Activated naive CD8-positive, alpha-beta T cell treated with anti-CD3 and anti-CD28 coated beads, Interleukin-2, amount 50 U/mL, for 24 hours (primary cell): ENCODE measurements around the gene PPP4R4.

ENCODE experiments used
- ATAC-seq: fragments of 150-1000 bp; cut with Tn5 transposase; one replicate; pipeline ENCODE4 v1.10.0; 2021
- DNase-seq: peaks from one replicate; pipeline ENCODE4 v3.0.0; 2021
- H3K27ac Mint-ChIP-seq: one replicate; pipeline ENCODE4 v1.8.0; 2021; ENCODE audit warnings: mild to moderate bottlenecking, mixed read lengths
- H3K27me3 Mint-ChIP-seq: one replicate; pipeline ENCODE4 v1.8.0; 2021; ENCODE audit warnings: mixed read lengths
- H3K36me3 Mint-ChIP-seq: one replicate; pipeline ENCODE4 v1.8.0; 2021; ENCODE audit warnings: low read depth, mixed read lengths
- H3K4me1 Mint-ChIP-seq: one replicate; pipeline ENCODE4 v1.8.0; 2021; ENCODE audit warnings: mixed read lengths
- H3K4me3 Mint-ChIP-seq: one replicate; pipeline ENCODE4 v1.8.0; 2021; ENCODE audit warnings: mild to moderate bottlenecking, moderate library complexity, mixed read lengths
- H3K9me3 Mint-ChIP-seq: one replicate; pipeline ENCODE4 v1.8.0; 2021; ENCODE audit warnings: mixed read lengths

The PPP4R4 gene

DNA sequence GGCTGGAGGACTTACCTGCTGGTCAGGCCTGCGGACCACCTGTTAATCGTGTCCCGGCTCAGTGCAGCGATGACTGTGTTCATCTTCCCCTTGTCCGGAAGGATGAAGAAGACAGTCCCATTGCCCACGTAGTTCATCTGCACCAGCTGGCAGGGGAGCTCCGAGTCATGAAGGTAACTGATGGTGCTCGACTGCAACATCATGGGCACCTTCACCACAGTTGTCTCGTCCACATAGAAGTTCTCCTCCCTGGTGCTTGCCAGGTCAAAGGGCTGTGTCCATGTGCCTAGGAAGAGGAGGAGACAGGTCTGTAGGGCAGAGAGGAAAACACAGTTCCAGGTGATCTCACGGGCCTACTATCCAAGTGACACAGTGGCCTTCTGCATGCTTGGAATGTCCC is 135.6 kb downstream of the PPP4R4 start:
- Mint-ChIP-seq H3K9me3 (peaks cover 17% of the 10 kb centered on the region), H3K4me3 (no peak overlapping the region), H3K36me3 (no peaks in the 10 kb centered on the region), H3K27ac (no peak overlapping the region), H3K27me3 (peaks cover 7% of the 10 kb centered on the region), H3K4me1 (no peaks in the 10 kb centered on the region)
- ATAC-seq (no peak), DNase-seq (no peak)

DNA sequence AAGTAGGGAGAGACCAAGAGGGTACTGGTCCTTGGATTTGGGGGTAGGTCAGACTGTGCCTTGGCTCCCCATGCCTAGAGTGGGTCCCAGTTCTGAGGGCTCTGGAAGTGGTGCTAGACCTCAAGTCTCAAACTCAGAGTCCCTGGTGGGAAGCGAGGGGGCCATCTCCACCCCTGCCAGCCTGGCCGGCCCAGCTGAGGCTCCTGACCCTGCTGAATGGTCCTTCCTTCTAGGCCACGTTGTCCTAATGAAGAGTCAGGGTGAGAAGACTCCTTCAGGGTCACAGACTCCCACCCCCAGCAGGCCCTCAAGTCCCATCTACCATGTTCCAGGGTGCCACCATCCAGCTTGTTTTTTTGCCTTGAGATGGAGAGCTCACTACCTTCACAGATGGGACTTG is 136.1 kb downstream of the PPP4R4 start:
- Mint-ChIP-seq H3K27me3 (peaks cover 6% of the 10 kb centered on the region), H3K36me3 (no peaks in the 10 kb centered on the region), H3K4me3 (no peak overlapping the region), H3K4me1 (no peaks in the 10 kb centered on the region), H3K9me3 (peaks cover 17% of the 10 kb centered on the region), H3K27ac (no peak overlapping the region)
- no peak for DNase-seq
- ATAC-seq: no peak

DNA sequence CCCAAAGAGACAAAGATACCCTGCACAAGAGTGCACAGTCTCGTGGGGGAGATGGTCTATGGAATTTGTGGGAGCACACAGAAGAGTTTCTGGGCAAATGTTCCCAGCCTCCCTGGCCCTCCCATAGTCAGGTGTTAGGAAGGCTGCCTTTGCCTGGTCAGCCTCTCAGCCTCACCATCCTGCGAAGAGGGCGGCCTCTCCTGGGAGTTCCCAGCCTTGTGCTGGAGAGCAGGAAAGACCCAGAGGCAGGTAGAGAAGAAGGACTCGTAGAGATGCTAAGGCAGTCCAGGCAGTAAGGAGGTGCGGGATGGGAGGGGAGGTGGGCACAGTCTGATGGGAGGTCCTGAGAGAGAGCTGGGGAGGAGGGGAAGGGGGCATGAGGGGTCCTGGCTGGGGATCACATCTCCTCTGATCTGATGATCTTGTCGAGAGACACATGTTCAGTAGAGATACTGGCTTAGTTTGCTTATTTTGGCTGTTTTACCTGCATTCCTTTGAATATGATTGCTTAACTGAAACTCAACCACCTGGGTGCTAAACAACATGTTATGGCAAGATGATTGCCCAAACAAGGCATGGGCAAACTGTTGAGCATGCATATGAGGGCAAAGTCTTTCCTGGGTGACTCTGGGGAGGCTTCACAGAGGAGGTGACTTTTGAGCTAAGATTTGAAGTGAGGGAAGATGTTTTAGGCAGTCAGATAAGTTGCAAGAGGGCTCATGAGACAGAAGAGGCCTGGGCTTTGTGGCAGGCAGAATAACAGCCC is 138.5 kb downstream of the PPP4R4 start:
- Mint-ChIP-seq H3K4me1 (no peaks in the 10 kb centered on the region), H3K27ac (no peak overlapping the region), H3K27me3 (peaks cover 6% of the 10 kb centered on the region), H3K36me3 (no peaks in the 10 kb centered on the region), H3K9me3 (peaks cover 12% of the 10 kb centered on the region), H3K4me3 (no peak overlapping the region)
- DNase-seq (no peak), ATAC-seq (no peak)

DNA sequence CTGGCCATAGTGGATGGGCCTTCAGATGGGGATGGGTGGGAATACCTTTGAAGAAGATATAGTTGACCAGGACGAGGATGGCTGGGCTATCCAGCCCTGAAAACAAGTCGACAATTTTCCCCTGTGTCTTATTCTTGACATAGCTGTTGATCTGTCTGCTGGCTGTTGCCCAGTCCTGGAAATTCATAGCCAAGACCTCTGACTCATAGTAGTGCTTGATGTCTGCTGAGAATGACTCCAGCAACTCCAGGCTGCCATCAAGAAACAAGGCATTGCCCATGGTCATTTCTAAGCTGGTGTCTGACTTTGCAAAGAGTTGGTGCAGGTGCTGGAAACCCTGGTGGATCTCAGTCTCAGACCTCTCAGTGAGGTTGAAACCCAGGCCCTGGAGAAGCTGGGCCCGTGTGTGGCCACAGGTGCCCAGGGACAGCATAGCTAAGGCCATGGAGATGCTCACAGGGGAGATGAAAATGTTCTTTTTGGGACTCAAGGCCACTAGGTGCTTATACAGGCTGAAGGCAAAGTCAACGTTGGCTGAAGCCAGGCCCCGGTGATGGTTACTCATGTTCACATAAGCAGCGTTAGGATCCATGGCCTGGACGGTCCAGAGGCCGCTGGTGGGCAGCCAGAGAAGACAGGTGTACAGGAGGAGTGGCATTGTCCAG is 140.0 kb downstream of the PPP4R4 start:
- no peaks in the 10 kb centered on the region for H3K36me3 Mint-ChIP-seq
- H3K4me3 Mint-ChIP-seq: no peak overlapping the region
- H3K9me3 Mint-ChIP-seq: peaks cover 2% of the 10 kb centered on the region
- DNase-seq: no peak
- H3K4me1 Mint-ChIP-seq: no peaks in the 10 kb centered on the region
- peaks cover 1% of the 10 kb centered on the region for H3K27me3 Mint-ChIP-seq
- no peak for ATAC-seq
- H3K27ac Mint-ChIP-seq: no peak overlapping the region

DNA sequence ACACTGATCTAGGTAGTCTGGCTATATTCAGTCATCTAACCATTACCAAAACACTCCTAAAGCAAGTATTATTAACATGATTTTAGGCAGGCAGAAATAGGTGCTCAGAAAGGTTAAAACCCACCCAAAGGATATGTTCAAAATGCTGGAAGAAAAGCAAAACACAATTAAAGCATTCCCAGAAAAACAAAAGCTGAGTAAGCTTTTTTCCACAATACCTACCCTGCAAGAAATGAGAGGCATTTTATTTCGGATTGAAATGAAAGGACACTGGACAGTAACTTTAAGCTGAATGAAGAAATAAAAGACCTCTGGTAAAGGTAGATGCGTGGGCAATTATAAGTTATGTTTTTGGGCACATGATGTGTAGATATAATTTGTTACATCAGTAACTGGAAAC is 140.8 kb downstream of the PPP4R4 start:
- Mint-ChIP-seq H3K36me3 (no peaks in the 10 kb centered on the region), H3K27ac (no peak overlapping the region), H3K4me1 (no peaks in the 10 kb centered on the region), H3K9me3 (no peaks in the 10 kb centered on the region), H3K4me3 (no peak overlapping the region), H3K27me3 (no peaks in the 10 kb centered on the region)
- no peak for ATAC-seq
- no peak for DNase-seq

DNA sequence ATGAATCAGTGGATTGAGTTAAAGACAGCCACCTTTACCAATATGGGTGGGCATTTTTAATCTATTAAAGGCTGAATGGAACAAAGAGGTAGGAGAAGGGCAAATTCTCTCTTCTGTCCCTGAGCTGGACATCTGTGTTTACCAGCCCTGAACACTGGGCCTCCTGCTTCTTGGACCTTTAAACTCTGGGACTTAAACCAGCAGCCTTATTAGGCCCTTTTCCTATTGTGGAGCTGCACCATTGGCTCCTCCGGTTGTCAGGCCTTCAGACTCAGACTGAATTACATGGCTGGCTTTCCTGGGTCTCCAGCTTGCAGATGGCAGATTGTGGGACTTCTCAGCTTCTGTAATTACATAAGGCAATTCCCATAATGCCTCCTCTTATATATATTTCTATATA is 142.6 kb downstream of the PPP4R4 start:
- no peak for DNase-seq
- Mint-ChIP-seq H3K4me1 (no peaks in the 10 kb centered on the region), H3K36me3 (no peaks in the 10 kb centered on the region), H3K9me3 (no peaks in the 10 kb centered on the region), H3K27ac (no peak overlapping the region), H3K27me3 (no peaks in the 10 kb centered on the region), H3K4me3 (no peak overlapping the region)
- ATAC-seq: no peak

DNA sequence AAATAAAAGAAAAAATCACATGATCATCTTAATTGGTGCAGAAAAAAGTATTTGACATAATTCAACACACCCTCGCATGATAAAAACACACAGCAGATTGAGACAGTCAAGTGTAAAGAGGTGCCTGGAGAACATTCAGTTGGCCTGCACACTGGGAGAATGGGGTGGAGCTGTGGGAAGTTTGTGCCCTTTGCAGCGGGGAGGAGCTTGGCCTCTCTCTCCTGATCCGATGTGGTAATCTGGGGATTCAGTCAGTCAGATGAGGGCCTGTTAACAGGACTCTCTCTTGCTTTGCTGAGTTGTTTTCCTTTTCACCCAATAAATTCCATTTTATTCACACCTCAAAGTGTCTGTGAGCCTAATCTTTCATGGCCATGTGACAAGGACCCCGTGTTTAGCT is 143.1 kb downstream of the PPP4R4 start:
- H3K4me1 Mint-ChIP-seq: no peaks in the 10 kb centered on the region

DNA sequence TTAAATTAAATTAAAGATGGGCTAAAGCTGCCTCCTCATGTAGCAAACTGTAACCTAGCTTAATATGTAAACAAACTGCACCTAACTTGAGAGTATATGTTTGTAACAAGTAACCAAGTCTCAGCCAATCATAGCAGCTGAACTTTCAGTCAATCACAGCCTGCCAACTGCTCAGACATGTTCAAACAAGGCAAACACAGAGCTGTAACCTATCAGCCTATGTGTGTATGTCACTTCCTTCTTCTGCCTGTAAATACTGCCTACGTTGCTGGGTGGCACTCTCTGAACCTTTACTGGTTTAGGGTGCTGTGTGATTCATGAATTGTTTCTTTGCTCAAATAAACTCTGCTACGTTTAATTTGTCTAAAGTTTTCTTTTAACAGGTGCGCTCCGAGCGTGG is 146.1 kb downstream of the PPP4R4 start:
- ATAC-seq (no peak), DNase-seq (no peak)
- Mint-ChIP-seq H3K4me3 (no peak overlapping the region), H3K27me3 (peaks cover 4% of the 10 kb centered on the region), H3K4me1 (no peaks in the 10 kb centered on the region), H3K27ac (no peak overlapping the region), H3K36me3 (no peaks in the 10 kb centered on the region), H3K9me3 (no peaks in the 10 kb centered on the region)

More for the DNA sequence above, 143.1 kb downstream of the PPP4R4 start:
- Mint-ChIP-seq H3K27me3 (no peaks in the 10 kb centered on the region), H3K36me3 (no peaks in the 10 kb centered on the region), H3K4me3 (no peak overlapping the region), H3K27ac (no peak overlapping the region), H3K9me3 (no peaks in the 10 kb centered on the region)
- DNase-seq: no peak
- ATAC-seq: no peak

DNA sequence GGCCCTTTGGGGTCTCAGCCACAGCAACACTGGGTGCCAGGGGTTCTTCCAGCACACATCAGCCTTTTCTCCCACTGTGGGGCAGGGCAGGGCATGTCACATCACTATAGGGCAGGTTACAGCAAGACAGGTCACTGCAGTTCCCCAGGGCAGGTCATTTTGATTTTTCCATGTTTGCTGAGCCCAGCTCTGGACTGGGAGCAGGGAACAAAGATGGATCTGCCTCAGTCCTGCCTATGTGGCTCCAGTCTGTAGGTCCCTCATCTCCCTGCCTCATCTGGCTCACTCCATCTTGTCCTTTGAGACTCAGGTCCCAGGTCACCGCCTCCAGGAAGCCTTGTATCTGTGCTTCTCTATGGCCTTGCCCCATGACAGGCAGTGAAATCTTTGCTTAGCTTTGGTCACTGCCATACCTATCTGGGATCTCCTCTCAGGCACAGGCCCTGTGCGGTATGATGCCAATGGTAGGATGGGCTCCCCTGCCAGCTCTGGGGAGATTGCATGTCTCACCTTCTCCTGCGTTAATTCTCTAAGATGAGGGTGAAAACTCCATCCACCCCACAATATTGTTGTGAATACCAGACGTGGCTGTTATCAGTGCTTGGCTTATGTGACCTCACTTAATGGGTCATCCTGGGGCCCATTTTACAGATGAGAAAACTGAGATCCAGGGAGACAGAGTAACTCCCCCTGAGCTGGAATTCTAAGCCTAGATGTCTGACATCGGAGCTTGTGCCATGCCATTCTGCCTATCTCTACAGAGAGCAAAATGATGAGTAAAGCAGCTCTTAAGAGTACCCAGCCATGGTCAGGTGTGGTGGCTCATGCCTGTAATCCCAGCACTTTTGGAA is 147.5 kb downstream of the PPP4R4 start:
- Mint-ChIP-seq H3K27ac (no peak overlapping the region), H3K4me3 (no peak overlapping the region), H3K27me3 (peaks cover 4% of the 10 kb centered on the region), H3K36me3 (no peaks in the 10 kb centered on the region), H3K4me1 (no peaks in the 10 kb centered on the region), H3K9me3 (no peaks in the 10 kb centered on the region)
- DNase-seq (no peak), ATAC-seq (no peak)

DNA sequence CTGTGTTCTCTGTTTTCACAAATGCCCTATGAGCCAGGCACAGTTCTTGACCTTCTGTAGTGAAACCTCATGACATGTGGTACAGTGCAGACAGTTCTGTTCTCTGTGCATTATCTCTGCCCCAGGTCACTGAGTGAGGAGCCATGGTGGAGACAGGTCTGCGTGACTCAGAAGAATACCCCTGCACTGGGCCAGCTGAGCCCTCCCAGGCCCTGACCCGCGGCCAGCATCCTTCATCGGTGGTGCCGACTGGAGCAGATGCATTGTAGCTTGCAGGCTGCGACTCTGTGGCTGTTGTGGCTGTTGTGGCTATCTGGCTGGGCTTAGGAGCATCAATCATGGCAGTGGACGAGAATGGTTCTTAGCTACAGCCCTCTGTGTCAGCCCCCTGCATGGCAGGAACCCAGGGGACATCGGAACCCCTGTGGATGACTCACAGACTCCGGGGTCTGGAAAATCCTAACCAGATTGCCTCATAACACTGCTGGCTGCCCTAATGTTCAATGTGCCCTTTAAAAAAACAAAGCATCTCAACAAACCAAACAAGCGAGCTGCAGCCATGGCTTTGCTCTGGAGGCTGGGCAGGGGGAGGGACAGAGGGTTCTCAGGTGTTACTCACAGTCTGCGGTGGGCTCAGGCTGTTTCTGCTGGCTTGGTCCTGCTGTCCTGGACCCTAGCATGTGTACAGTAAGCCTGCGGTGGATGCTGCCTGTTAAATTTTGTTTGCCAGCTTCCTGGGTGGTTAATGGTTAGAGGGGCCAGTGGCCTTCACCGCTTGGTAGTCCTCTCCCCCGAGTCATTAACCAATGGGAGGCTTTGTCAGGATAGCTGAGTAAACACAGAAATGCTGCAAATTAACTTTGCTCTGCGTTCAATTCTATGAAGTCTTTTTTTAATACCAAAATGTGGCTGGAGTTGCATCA is 148.8 kb downstream of the PPP4R4 start, which contains the start of gene SERPINA6:
TSS of gene SERPINA6 (minus strand) at position 689 of the 923 bp plus-strand sequence. CDS start 8,688 bp downstream, outside the sequence.
- peaks cover 4% of the 10 kb centered on the region for H3K27me3 Mint-ChIP-seq
- no peaks in the 10 kb centered on the region for H3K36me3 Mint-ChIP-seq
- DNase-seq: no peak
- no peaks in the 10 kb centered on the region for H3K9me3 Mint-ChIP-seq
- no peak within 1 kb of the TSS for H3K4me3 Mint-ChIP-seq
- no peaks in the 10 kb centered on the region for H3K4me1 Mint-ChIP-seq
- H3K27ac Mint-ChIP-seq: no peak within 1 kb of the TSS
- peak; percentile 24 for ATAC-seq

DNA sequence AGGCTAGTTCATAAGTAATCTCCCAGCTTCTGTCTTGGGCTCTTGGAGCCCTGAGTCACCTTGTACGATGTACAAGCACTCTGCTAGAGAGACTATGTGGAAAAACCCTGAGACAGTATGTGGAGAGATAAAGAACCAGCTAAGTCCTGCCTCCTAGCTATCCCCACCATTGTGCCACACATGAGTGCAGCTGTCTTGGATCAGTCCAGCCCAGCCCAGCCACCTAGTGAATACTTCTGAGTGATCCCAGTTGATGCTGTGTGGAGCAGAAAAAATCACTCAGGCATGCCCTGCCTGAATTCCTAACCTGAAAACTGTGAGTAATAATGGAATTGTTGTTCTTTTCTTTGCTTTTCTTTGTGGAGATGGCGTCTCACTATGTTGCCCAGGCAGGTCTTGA is 154.1 kb downstream of the PPP4R4 start:
- DNase-seq (no peak), ATAC-seq (no peak)
- H3K27me3 Mint-ChIP-seq: peaks cover 11% of the 10 kb centered on the region
- no peak overlapping the region for H3K4me3 Mint-ChIP-seq
- H3K9me3 Mint-ChIP-seq: no peaks in the 10 kb centered on the region
- no peak overlapping the region for H3K27ac Mint-ChIP-seq
- H3K36me3 Mint-ChIP-seq: no peaks in the 10 kb centered on the region
- H3K4me1 Mint-ChIP-seq: no peaks in the 10 kb centered on the region
